ENCODE measurements around the gene TNFAIP3. TPM values are rescaled to one million over a fixed set of nuclear protein-coding genes. Genes with fewer than 3 reads are reported as not detected.
"Not testable (repeated sequence)": the region's sequence is repeated elsewhere in the genome, so short reads cannot be mapped to it uniquely, and the experiment has no call there.

Gene TNFAIP3
- total and polyA plus RNA-seq, 8 donors: 7.8 to 77.0 (median 12.4) TPM

GRCh38 chr6:137890983-137891537, 24.0 kb downstream of the TNFAIP3 start:
- no peaks in the 10 kb centered on the region for H3K4me1 ChIP-seq
- WGBS, 5 donors: 39 to 59% (median 57%) methylated on average over 2 of the region's 2 CpGs

DNA sequence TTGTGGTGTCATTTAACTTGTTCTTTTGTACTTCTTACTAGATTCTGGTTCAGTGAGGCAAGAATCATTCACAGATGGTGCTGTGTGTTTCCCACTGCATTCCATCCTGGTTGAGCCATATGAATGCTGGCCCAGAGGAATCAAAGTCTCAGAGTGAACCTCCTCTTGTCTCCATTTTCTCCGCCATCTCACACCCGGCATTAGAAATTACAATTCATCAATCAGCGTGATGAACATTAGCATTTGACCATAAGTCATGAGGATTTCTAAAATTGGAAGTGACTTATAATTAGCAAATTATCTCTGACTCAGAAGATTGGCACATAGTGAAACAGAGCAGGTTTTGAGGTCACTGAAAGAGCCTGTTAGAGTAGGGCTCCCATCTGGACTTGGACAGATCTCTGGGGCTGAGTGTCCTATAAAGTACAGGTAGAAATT, 25.2 kb downstream of the TNFAIP3 start:
- Histone ChIP-seq H3K27ac (no peak overlapping the region), H3K4me1 (no peaks in the 10 kb centered on the region), H3K9me3 (no peaks in the 10 kb centered on the region), H3K36me3 (no peaks in the 10 kb centered on the region), H3K27me3 (no peaks in the 10 kb centered on the region), H3K4me3 (no peak overlapping the region)
- WGBS, 5 donors: 84 to 93% (median 89%) methylated on average over 3 of the region's 3 CpGs
- intact Hi-C loops (cut with DNase I; ENCODE audit: low total_unique reads): no loop called here
- TF ChIP-seq POLR2AphosphoS5 (IDR thresholded peaks at IDR 0.05) (no peak), POLR2A (IDR thresholded peaks at IDR 0.05) (no peak), CTCF (IDR thresholded peaks at IDR 0.05) (no peak), EP300 (IDR thresholded peaks at IDR 0.05) (no peak)
- DNase-seq: no peak

More at GRCh38 chr6:137890983-137891537, 24.0 kb downstream of the TNFAIP3 start:
- Histone ChIP-seq H3K9me3 (no peaks in the 10 kb centered on the region), H3K27ac (no peak overlapping the region), H3K4me3 (no peak overlapping the region), H3K27me3 (no peaks in the 10 kb centered on the region), H3K36me3 (no peaks in the 10 kb centered on the region)
- intact Hi-C loops (cut with DNase I; ENCODE audit: low total_unique reads): no loop called here
- TF ChIP-seq EP300 (IDR thresholded peaks at IDR 0.05) (no peak), CTCF (IDR thresholded peaks at IDR 0.05) (no peak), POLR2A (IDR thresholded peaks at IDR 0.05) (no peak), POLR2AphosphoS5 (IDR thresholded peaks at IDR 0.05) (no peak)
- no peak for DNase-seq

GRCh38 chr6:137893181-137893580, 26.1 kb downstream of the TNFAIP3 start:
- TF ChIP-seq POLR2AphosphoS5 (IDR thresholded peaks at IDR 0.05) (no peak), POLR2A (IDR thresholded peaks at IDR 0.05) (no peak)
- Histone ChIP-seq H3K9me3 (no peaks in the 10 kb centered on the region), H3K36me3 (no peaks in the 10 kb centered on the region), H3K4me1 (no peaks in the 10 kb centered on the region), H3K27me3 (no peaks in the 10 kb centered on the region), H3K4me3 (no peak overlapping the region), H3K27ac (no peak overlapping the region)
- DNase-seq: no peak
- intact Hi-C loops (cut with DNase I; ENCODE audit: low total_unique reads): no loop called here
- WGBS, 5 donors: 83 to 91% (median 87%) methylated on average over 3 of the region's 3 CpGs

GRCh38 chr6:137893726-137894125, 26.7 kb downstream of the TNFAIP3 start:
- intact Hi-C loops (cut with DNase I; ENCODE audit: low total_unique reads): no loop called here
- H3K4me3 ChIP-seq: no peak overlapping the region
- no peaks in the 10 kb centered on the region for H3K27me3 ChIP-seq
- TF ChIP-seq POLR2A (IDR thresholded peaks at IDR 0.05) (no peak), CTCF (IDR thresholded peaks at IDR 0.05) (no peak), POLR2AphosphoS5 (IDR thresholded peaks at IDR 0.05) (no peak), EP300 (IDR thresholded peaks at IDR 0.05) (no peak)
- no peaks in the 10 kb centered on the region for H3K4me1 ChIP-seq
- DNase-seq: no peak
- no peak overlapping the region for H3K27ac ChIP-seq
- WGBS, 5 donors: 89 to 99% (median 97%) methylated on average over 2 of the region's 2 CpGs
- H3K9me3 ChIP-seq: no peaks in the 10 kb centered on the region
- H3K36me3 ChIP-seq: no peaks in the 10 kb centered on the region

- H3K27ac ChIP-seq; H3K36me3 ChIP-seq; intact Hi-C loops (cut with DNase I; ENCODE audit: low total_unique reads); H3K4me3 ChIP-seq; DNase-seq; H3K9me3 ChIP-seq; H3K4me1 ChIP-seq; H3K27me3 ChIP-seq: not testable (repeated sequence)
- 67 to 83% (median 73%) methylated on average over 8 of the region's 8 CpGs for WGBS, 5 donors
These were observed 27.3 kb downstream of the TNFAIP3 start for GRCh38 chr6:137894378-137894777.

Measured in stomach (tissue), 9 donors.